RWPE2 (cell line): ENCODE results near the gene ARL10.

ENCODE experiments used
- ATAC-seq: fragments of 200-7000 bp; cut with Tn5 transposase; 3 replicates; pipeline ENCODE4 v1.9.1; 2021; ENCODE audit warnings: low read depth
- DNase-seq: peaks from one replicate; pipeline ENCODE4 v3.0.0-alpha.2; 2020; ENCODE audit warnings: low spot score
- H3K27ac ChIP-seq: fragments of 450-650 bp; 2 replicates; pipeline ENCODE4 v1.5.1; 2017; ENCODE audit warnings: mild to moderate bottlenecking; ENCODE audit not compliant: poor library complexity, severe bottlenecking
- H3K27me3 ChIP-seq: fragments of 250-450 bp; sonication (Bioruptor Pico); 2 replicates; pipeline ENCODE4 v1.5.1; 2021; ENCODE audit warnings: mild to moderate bottlenecking, moderate library complexity; ENCODE audit not compliant: insufficient read depth, poor library complexity, severe bottlenecking
- H3K36me3 ChIP-seq: fragments of 250-450 bp; sonication (Bioruptor Pico); 2 replicates; pipeline ENCODE4 v1.5.1; 2020; ENCODE audit warnings: low read depth, mild to moderate bottlenecking, moderate library complexity
- H3K4me1 ChIP-seq: fragments of 250-450 bp; sonication (Bioruptor Pico); 2 replicates; pipeline ENCODE4 v1.5.1; 2021; ENCODE audit warnings: mild to moderate bottlenecking, moderate library complexity; ENCODE audit not compliant: insufficient read depth, poor library complexity, severe bottlenecking
- H3K4me3 ChIP-seq: fragments of 250-450 bp; sonication (Bioruptor Pico); 2 replicates; pipeline ENCODE4 v1.5.1; 2021; ENCODE audit warnings: mild to moderate bottlenecking, moderate library complexity; ENCODE audit not compliant: severe bottlenecking
- H3K9me3 ChIP-seq: fragments of 250-450 bp; sonication (Bioruptor Pico); 2 replicates; pipeline ENCODE4 v1.5.1; 2021; ENCODE audit warnings: mild to moderate bottlenecking, moderate library complexity; ENCODE audit not compliant: severe bottlenecking
- TF ChIP-seq, protein P1 (sequence below): fragments of 450-650 bp; IDR thresholded peaks from one replicate; pipeline ENCODE4 v1.5.1; 2017; ENCODE audit warnings: mild to moderate bottlenecking, moderate library complexity; ENCODE audit not compliant: poor library complexity, severe bottlenecking

The ARL10 gene

DNA sequence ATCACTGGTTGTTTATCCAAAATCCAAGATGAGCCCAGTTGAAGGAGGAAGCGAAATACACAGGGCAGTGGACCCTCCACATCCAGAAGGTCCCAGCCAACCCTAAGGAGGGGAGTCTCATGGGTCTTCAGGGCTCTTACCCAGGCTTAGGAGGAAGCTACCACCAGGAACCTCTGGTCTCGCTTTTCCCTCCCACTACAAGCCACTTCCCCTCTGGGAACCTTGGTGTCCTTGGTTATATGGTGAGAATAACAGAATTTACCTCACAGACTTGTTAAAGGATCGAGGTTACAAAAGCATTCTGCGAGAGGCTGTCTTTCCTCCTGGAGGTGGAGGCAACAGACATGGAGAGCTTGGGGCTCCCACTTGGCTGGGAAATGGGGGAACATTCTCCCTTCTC, 26.7 kb downstream of the ARL10 start:
- peaks cover 10% of the 10 kb centered on the region for H3K4me1 ChIP-seq
- peaks cover 71% of the 10 kb centered on the region for H3K36me3 ChIP-seq
- no peak overlapping the region for H3K4me3 ChIP-seq
- TF ChIP-seq, protein P1, sequence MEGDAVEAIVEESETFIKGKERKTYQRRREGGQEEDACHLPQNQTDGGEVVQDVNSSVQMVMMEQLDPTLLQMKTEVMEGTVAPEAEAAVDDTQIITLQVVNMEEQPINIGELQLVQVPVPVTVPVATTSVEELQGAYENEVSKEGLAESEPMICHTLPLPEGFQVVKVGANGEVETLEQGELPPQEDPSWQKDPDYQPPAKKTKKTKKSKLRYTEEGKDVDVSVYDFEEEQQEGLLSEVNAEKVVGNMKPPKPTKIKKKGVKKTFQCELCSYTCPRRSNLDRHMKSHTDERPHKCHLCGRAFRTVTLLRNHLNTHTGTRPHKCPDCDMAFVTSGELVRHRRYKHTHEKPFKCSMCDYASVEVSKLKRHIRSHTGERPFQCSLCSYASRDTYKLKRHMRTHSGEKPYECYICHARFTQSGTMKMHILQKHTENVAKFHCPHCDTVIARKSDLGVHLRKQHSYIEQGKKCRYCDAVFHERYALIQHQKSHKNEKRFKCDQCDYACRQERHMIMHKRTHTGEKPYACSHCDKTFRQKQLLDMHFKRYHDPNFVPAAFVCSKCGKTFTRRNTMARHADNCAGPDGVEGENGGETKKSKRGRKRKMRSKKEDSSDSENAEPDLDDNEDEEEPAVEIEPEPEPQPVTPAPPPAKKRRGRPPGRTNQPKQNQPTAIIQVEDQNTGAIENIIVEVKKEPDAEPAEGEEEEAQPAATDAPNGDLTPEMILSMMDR = no peak
- H3K9me3 ChIP-seq = no peaks in the 10 kb centered on the region
- ATAC-seq (no peak), DNase-seq (no peak)
- no peaks in the 10 kb centered on the region for H3K27me3 ChIP-seq
- no peak overlapping the region for H3K27ac ChIP-seq

DNA sequence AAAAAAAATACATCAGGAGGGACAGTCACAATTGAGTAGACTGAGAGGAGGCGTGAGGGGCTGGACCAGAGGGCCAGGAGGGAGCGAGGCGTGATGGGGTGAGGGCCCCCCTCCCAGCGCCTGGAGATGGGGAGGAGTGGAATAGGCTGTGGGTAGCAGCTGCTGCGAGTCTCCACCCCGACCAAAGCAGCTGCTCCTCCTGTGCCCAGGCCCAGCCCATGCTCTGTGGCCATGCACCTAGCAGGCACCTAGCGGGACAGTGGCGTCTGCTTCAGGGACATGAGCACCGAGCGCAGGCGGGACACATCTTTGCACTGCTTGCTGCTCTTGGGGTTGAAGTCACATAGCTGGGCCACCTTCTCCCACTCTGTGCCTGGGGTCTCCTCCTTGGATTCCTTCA, 27.2 kb downstream of the ARL10 start:
- no peak for DNase-seq
- Histone ChIP-seq H3K4me3 (no peak overlapping the region), H3K4me1 (peaks cover 4% of the 10 kb centered on the region), H3K27ac (no peak overlapping the region), H3K9me3 (no peaks in the 10 kb centered on the region), H3K27me3 (no peaks in the 10 kb centered on the region), H3K36me3 (peaks cover 66% of the 10 kb centered on the region)
- ATAC-seq = no peak
- TF ChIP-seq, protein P1 = no peak

DNA sequence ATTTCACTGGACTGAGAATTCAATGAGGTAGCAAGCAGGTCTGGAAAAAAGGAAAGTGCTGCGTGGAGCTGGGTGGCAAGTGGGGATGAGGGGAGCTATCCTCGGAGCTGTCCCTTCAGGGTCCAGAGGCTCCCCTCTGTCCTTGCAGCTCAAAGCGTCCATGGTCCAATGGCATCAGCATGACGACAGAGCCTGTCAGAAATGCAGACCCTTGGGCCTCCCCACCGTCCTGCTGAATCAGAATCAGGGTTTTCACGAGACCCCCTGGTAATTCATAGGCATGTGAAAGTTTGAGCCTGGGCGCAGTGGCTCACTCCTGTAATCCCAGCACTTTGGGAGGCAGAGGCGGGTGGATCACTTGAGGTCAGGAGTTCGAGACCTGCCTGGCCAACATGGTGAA, 28.8 kb downstream of the ARL10 start:
- H3K4me1 ChIP-seq = peaks cover 4% of the 10 kb centered on the region
- TF ChIP-seq, protein P1 = no peak
- H3K36me3 ChIP-seq = peaks cover 80% of the 10 kb centered on the region

DNA sequence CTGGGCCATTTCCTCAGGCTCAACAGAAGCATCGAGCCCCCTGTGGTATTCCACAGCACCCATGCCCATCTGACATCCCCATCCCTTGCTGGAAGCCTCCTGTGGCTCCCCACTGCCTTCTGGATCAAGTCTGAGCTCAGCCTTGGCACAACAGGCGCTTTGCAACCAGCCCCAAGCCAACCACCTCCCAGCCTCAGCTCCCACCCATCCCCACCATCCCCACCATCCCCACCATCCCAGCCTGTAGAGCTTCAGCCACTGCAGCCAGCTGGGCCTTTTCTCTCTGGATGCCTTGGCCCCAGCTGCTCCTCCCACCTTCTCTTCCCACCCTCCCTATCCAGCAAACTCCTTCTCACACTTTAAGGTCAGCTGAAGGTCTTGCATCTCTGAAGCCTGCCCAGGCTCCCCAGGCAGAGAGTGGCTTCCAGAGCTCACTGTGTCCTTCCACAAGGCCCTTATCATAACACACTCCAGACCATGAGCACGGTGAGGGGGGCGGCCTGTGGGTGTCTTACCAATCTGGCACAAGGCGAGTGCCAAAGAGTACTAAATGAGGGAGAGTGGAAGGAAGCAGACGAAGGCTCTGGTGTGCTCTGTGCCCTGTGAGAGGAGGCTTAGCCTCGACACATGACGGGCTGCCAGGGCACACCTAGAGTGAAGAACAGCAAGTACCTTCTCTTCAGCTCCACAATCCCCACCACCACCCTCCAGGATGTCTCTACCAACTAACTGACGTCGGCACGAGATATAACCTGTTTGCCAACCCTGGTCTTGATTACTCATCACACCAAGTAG, 29.8 kb downstream of the ARL10 start:
- no peaks in the 10 kb centered on the region for H3K9me3 ChIP-seq
- H3K4me3 ChIP-seq = no peak overlapping the region
- TF ChIP-seq, protein P1 = no peak
- ATAC-seq (no peak), DNase-seq (no peak)
- H3K27ac ChIP-seq = no peak overlapping the region
- peaks cover 80% of the 10 kb centered on the region for H3K36me3 ChIP-seq
- H3K27me3 ChIP-seq = no peaks in the 10 kb centered on the region
- peaks cover 3% of the 10 kb centered on the region for H3K4me1 ChIP-seq

More for the DNA sequence above, 28.8 kb downstream of the ARL10 start:
- H3K9me3 ChIP-seq = no peaks in the 10 kb centered on the region
- H3K4me3 ChIP-seq = no peak overlapping the region
- H3K27ac ChIP-seq = no peak overlapping the region
- DNase-seq = no peak
- no peaks in the 10 kb centered on the region for H3K27me3 ChIP-seq
- no peak for ATAC-seq

DNA sequence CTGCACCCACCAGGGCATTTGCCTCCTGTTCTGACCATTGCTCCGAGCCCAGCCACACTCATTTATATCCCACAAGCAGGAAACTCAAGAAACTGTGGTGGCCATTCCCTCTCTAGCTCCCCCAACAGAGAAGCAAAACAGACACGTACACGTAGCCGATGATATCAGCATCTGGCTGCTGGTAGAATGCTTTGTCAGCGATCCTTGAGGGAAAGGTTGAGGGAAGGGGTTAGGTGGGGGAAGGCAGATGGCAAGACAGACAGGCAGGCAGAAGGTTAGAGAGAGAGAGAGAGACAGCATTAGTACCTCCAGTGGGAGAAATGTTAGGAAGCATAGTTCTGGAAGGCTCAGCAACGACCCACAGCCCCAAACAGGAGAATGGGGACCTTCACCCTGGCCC, 31.0 kb downstream of the ARL10 start:
- Histone ChIP-seq H3K36me3 (peaks cover 68% of the 10 kb centered on the region), H3K27me3 (no peaks in the 10 kb centered on the region), H3K4me3 (no peak overlapping the region), H3K27ac (no peak overlapping the region), H3K9me3 (no peaks in the 10 kb centered on the region), H3K4me1 (peaks cover 16% of the 10 kb centered on the region)
- ATAC-seq = no peak
- no peak for DNase-seq
- TF ChIP-seq, protein P1 = no peak
